ENCODE results near the gene PPP1R9A.

DNA sequence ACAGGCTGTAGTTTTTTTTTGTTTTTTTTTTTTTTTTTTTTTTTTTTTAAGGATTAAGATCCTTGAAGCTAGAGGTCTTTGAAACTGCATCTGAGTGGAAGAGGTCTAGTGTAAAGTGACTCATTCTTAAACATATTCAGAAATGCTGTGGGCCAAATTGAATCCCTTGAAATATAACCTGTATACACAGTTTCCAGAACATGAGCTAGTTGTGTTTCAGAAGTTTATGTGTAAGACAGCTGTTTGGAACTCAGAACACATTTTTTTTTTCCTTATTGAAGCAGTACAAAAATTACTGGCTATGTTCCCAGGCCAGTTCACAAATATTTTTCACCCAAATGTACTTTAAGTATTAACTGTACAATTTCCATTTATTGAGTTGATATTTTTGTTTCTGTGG lies 67.9 kb downstream of the PPP1R9A start:
- TF ChIP-seq POLR2A (IDR thresholded peaks at IDR 0.05) (no peak), CTCF (IDR thresholded peaks at IDR 0.05) (no peak)

Data from Peyer's patch (tissue), 4 donors.